Coronary artery (tissue), 2 donors: ENCODE measurements around the gene TNK2.

Source experiments
- DNase-seq: peaks from one replicate; pipeline ENCODE4 v3.0.0-alpha.2; 2017; ENCODE audit warnings: low spot score
- H3K27ac ChIP-seq, 2 donors: fragments of 200-600 bp; sonication (generic); one replicate each; pipeline ENCODE4 v1.5.1; 2016 to 2019
- H3K4me3 ChIP-seq: fragments of 200-600 bp; sonication (generic); 2 replicates; pipeline ENCODE4 v1.5.1; 2016; ENCODE audit warnings: mild to moderate bottlenecking, moderate library complexity
- TF ChIP-seq, protein P1 (sequence below): fragments of 200-600 bp; sonication (generic); IDR thresholded peaks from one replicate; pipeline ENCODE4 v1.5.1; 2019; ENCODE audit warnings: antibody characterized with exemption

Gene TNK2

DNA sequence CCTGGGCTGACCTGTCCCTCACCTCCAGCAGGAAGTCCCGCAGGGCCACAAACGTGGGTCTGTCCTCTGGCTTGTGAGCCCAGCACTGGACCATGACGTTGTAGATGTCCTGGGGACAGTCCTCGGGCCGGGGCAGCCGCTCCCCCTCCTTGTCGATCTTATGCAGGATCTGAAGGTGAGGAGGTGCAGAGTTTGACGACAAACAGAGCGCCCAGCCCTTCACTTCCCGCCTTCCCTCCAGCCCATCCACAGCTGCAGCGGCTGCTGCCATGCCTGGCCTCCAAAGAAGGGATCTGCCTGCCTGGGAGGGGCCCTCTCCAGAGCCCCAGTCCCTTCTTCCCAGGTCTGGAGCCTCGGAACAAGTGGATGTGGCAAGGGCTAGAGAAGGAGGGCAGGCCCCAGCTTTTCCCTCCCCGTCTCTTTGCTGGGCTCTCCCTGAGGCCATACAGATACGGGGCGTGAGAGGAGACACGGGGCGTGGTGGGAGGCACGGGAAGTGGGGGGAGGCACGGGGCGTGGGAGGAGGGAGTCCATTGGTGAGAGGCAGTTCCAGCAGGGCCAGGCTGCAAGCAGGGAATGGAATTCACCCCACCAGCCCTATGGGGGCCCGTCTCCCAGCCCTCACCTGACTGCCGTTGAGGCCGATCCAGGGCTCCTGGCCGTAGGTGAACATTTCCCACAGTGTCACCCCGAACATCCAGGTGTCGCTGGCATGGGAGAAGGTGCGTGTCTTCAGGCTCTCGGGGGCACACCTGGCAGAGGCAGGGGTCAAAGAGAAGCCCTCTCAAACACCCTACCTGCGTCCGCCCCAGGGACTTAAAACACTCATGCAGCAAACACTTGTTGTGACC is 29.7 kb downstream of the TNK2 start:
- no peak for DNase-seq
- Histone ChIP-seq H3K4me3 (no peak overlapping the region), H3K27ac (no peak overlapping the region)
- TF ChIP-seq, protein P1, sequence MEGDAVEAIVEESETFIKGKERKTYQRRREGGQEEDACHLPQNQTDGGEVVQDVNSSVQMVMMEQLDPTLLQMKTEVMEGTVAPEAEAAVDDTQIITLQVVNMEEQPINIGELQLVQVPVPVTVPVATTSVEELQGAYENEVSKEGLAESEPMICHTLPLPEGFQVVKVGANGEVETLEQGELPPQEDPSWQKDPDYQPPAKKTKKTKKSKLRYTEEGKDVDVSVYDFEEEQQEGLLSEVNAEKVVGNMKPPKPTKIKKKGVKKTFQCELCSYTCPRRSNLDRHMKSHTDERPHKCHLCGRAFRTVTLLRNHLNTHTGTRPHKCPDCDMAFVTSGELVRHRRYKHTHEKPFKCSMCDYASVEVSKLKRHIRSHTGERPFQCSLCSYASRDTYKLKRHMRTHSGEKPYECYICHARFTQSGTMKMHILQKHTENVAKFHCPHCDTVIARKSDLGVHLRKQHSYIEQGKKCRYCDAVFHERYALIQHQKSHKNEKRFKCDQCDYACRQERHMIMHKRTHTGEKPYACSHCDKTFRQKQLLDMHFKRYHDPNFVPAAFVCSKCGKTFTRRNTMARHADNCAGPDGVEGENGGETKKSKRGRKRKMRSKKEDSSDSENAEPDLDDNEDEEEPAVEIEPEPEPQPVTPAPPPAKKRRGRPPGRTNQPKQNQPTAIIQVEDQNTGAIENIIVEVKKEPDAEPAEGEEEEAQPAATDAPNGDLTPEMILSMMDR = no peak

DNA sequence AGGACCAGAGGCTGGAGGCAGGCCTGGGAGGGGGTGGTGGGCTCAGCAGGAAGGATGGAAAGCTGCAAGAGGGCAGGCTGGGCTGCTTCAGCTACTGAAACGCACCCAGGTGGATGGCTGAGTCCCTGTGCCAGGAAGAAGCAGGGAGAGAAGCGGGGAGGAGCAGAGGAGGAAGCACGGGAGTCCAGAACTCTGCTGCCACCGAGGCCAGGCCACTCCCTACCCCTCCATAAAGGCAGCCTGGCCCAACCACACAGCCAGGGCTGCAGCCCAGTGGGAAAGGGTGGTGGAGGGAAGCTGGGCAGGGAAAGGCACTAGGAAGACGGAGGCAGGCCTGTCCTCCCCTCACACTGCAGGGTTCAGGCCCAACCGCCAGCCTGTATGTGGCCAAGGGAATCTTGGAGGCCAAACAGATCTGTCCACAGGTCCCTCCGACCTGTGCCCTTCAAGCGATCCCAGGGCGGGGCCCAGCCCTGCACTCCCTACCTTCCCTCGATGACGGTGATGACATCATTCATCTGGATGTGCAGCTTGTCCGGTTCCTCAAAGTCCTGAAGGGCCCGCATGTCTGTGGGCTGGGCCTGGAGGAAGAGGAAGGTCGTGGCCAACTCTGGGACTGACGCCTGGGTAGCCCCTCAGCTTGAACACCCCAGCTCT is 30.5 kb downstream of the TNK2 start:
- H3K4me3 ChIP-seq = no peak overlapping the region
- DNase-seq = no peak
- TF ChIP-seq, protein P1 = no peak
- H3K27ac ChIP-seq = no peak overlapping the region

DNA sequence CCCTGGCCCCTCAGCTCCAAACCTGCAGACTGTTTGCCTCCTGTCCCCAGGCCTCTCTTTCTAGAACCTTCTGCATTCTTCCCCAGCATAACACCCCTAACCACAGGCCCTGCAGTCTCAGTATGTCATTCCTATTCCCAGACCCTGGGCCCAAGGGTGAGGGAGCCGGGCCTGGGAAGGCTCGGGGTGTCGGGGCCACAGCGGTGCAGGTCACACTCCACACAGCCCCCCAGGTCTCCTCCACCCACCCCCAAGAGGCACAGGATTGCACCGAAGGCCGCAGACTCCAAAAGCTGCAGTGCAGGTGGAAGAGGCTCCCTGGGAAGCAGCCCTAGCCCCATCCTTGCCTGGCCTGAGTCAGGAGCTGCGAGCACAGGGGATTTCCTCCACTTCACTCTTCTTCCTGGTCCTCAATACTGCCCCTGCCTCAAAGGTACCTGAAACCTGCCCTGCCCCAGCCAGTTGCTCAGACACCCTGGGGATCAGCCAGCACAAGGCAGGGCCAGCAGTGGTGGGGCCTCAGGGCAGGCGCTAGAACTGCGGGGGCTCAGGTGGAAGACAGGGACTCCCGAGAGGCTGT is 31.1 kb downstream of the TNK2 start:
- Histone ChIP-seq H3K27ac (no peak overlapping the region), H3K4me3 (no peak overlapping the region)
- TF ChIP-seq, protein P1 = no peak
- no peak for DNase-seq

DNA sequence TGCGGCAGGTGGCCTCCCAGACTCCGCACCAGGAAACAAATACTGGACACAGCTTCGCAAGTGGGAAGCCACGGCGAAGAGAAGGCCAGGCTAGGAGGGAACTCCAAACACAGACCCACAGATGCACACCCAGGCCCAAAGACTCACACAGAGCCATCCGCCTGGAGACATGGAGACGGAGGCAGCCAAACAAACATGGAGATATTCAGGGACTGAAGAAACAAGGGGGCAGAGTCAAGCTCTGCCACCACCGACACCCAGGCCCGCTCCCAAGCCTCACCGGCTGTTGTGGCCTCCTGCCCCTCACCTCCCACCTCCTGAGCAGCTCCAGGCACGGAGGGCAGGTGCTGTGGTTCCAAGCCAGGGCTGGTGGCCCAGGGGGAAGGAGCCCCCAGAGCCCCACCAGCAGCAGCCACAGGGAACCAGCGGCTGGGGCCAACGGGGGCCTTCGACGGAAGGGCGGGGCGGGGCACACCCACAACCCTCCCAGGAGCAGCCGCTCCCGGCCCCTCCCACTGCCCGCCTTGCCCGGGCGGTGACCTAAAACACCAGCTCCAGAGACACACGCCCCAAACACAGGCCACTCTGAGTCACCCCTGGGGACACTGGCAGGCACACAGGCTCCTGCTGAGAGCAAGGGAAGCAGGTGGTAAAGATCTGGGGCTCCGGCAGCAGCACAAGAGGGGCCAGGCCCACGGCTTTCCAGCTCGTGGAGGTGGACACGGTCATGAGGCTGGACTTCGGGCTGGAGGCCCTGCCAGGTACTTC is 31.9 kb downstream of the TNK2 start:
- no peak for DNase-seq
- H3K27ac ChIP-seq = no peak overlapping the region
- H3K4me3 ChIP-seq = no peak overlapping the region
- TF ChIP-seq, protein P1 = no peak

DNA sequence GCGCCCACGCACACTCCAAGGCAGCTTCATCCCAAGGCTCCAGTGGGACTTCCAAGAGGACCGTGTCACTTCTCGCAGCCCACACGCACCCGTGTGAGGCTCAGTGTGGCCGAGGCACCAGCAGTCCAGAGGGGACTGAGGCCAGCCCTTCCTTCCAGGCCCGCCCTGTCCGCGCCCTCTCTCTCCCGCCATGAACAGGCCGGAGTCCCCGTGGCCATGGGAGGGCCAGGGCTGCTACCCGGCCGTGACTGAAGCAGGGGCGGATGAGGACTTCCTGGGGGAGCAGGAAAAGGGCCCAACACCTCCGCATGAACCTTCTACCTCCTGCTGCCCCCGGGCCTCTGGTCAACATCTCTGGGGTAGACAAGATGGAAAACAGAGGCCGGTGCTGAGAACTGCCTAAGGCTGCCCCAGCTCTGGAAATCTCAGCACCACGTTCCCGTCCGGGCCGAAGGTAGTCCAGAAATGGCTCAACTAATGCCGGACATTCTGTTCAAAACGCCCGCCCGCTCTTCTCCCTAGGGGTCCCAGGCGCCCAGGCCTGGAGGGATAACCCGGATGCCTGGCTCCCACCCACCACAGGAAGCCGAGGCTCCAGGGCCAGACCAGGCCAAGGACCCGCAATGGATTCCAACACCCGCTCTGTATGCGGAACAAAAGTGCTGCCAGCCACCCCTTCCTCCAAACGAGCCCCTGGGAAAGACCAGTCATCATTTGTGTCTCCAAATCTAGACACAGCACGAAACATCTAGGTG is 32.7 kb downstream of the TNK2 start:
- Histone ChIP-seq H3K27ac (no peak overlapping the region), H3K4me3 (no peak overlapping the region)
- no peak for DNase-seq
- TF ChIP-seq, protein P1 = no peak

DNA sequence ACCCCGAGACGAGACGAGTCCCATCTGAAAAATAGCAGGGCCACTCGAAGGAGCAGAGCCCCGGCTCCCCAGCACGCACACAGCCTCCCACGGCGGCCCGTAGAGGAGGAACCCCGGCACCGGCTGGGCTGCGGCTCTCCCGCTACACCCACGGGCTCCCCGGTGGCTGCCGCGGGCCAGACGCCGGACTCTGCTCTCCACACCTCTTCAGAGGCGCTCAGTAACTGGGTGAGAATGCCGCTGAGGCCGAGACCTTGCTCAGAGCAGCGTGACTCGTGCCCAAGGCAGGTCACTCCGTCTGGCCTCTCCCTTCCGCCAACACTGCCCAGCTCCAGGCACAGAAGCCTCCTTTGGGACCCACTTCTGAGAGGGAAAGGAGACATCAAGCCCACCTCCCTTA is 34.4 kb downstream of the TNK2 start:
- TF ChIP-seq, protein P1 = no peak
- Histone ChIP-seq H3K27ac (no peak overlapping the region), H3K4me3 (no peak overlapping the region)
- DNase-seq = no peak
